G401 (cell line): ENCODE measurements around the gene PRIMPOL. TPM values are rescaled to one million over a fixed set of nuclear protein-coding genes. Genes with fewer than 3 reads are reported as not detected.
A peak's percentile ranks its signal among the peaks of the same experiment; 100 is the strongest.
"Not testable (repeated sequence)": the region's sequence is repeated elsewhere in the genome, so short reads cannot be mapped to it uniquely, and the experiment has no call there.

Experiments
- DNase-seq: peaks from one replicate; pipeline ENCODE4 v3.0.0-alpha.2; 2015; ENCODE audit warnings: low spot score
- in situ Hi-C: cut with HindIII; loops from 2 replicates; pipeline ENCODE4 v1.10.0; 2016; ENCODE audit warnings: low sequenced_read_pairs, mixed read lengths
- total RNA-seq: library from RNA; depleted of rRNA; stranded (reverse); fragments of >200 nt; shearing (Covaris generic); gene quantifications from 2 replicates; pipeline ENCODE4 v1.2.3, GENCODE V29; 2014

Gene PRIMPOL
- total RNA-seq, 1 experiment from 2014 or later, result 18.0 TPM

GRCh38 chr4:184695178-184695896, 45.8 kb downstream of the PRIMPOL start:
- DNase-seq, result no peak

GRCh38 chr4:184697956-184698355, 48.4 kb downstream of the PRIMPOL start:
- in situ Hi-C loops, result no loop called here
- DNase-seq, result no peak

More at GRCh38 chr4:184695178-184695896, 45.8 kb downstream of the PRIMPOL start:
- in situ Hi-C loops, result no loop called here

DNA sequence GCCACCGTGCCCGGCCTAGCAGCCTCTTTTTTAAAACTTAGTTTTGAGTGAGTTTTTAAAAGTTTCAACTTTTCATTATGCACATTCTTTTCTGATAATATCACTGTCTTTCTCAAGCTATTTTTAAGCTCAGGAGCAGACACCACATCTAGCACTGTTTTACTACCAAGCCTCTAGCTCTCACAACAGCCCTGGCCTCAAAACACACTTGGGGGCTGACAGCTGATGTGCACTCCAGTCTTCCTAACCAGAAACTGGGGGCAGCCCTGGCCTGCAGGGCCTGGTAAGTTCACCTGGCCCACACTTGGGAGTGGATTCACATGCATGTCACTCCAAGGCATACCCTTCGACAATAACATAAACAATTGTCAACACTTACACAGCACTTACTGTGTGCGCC, 50.4 kb downstream of the PRIMPOL start:
- in situ Hi-C loops, result no loop called here
- DNase-seq, result no peak

DNA sequence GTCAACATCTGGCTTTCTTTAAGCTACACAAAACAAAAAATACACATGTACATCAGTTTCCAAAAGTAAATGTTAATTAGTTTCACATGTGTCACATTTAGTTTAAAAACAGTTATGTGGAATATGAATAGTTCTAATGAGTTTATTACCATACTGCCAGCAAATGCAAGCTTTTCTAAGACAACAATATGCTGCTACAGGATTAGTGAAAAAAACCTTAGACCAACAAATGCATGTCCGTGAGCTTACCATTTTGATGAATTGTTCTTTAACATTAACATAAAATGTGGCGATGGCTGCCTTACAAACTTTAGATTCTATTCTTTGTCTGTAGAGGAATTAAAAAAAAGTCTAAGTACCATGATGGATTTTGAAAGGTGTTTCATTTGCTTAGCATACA, 52.6 kb downstream of the PRIMPOL start:
- in situ Hi-C loops, result no loop called here

DNA sequence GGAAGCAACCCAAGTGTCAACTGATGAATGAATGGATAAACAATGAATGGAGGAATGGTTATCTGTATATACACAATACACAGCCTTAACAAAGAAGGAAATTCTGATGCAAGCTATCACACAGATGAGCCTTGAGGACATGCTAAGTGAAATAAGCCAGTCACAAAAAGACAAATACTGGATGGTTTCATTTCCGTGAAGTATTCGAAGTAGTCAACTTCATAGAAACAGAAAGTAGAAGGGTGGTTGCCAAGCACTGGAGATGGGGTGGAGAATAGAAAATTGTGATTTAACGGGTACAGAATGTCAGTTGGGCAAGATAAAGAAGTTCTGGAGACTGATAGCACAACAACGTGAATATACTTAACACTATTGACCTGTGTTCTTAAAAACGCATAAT, 56.2 kb downstream of the PRIMPOL start:
- DNase-seq, result no peak
- in situ Hi-C loops, result no loop called here

More for the DNA sequence above, 52.6 kb downstream of the PRIMPOL start:
- no peak for DNase-seq

- DNase-seq, result no peak
- in situ Hi-C loops, result no loop called here
These were observed 56.9 kb downstream of the PRIMPOL start for GRCh38 chr4:184706453-184706852.

DNA sequence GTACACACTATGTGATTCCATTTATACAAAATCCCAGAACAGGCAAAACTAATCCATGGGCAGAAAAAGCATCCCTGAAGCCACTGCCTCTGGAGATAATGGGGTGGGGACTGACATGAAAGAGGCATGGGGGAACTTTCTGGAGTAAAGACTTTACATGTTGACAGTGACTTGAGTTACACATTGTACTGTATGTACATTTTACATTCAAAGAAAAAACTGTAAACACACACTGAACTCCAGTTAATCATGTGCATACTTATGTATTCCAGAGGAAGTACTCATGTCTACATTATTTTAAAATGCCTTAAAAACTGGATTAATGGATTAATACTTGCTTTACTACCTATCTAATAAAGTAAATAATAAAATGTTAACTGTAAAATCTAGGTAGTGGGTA, 62.8 kb downstream of the PRIMPOL start:
- DNase-seq, result no peak
- in situ Hi-C loops, result no loop called here

GRCh38 chr4:184713887-184714286, 64.3 kb downstream of the PRIMPOL start:
- in situ Hi-C loops, result no loop called here
- DNase-seq, result no peak

DNA sequence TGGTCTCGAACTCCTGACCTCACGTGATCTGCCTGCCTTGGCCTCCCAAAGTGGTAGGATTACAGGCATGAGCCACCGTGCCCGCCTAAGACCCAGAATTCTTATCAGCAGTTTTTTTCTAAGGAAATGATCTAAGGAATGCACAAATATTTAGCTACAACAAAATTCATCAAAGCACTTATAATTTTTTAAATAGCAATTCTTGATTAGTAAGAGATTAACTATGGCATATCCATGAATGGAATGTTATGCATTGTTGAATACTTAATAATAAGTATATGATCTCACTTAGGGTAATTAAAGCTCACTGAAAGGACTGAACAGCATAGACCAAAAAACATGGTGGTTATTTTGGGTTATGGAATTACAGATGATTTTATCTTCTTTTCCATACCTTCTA, 66.0 kb downstream of the PRIMPOL start:
- no peak for DNase-seq
- in situ Hi-C loops, result no loop called here

DNA sequence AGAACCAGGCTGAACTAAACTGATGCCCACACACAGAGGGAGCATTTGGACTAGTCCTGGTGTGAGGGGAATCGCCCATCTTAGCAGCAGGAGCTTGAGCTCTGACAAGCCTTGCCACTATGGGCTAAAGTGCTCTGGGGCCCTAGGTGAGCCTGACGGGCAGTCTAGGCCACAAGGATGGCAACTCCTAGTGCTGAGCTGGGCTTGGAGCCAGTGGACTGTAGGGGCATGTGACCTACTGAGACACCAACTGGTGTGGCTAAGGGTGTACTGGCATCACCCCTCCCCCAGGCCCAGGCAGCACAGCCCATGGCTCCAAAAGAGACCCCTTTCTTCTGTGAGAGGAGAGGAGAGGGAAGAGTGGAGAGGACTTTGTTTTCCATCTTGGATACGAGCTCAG, 69.9 kb downstream of the PRIMPOL start:
- DNase-seq, result no peak
- in situ Hi-C loops, result no loop called here

GRCh38 chr4:184721254-184721653, 71.7 kb downstream of the PRIMPOL start:
- in situ Hi-C loops, result no loop called here
- no peak for DNase-seq

- in situ Hi-C loops, result no loop called here
- DNase-seq, result no peak
These were observed 73.3 kb downstream of the PRIMPOL start for GRCh38 chr4:184722798-184723197.

DNA sequence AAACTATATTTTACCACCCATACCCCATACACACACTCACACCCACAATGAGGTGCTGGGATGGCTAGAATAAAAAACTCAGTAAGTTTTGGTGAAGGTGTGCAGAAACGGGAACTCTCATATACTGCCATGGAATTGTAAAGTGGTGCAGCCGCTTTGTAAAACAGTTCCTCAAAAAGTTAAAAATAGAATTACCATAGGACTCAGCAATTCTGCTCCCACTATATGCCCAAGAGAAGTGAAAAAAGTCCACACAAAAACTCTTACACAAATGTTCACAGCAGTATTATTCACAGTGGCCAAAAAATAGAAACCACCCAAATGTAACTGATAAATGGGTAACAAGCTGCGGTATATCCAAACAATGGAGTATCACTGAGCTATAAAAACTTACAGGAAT, 77.9 kb downstream of the PRIMPOL start:
- DNase-seq, result no peak
- in situ Hi-C loops, result no loop called here

DNA sequence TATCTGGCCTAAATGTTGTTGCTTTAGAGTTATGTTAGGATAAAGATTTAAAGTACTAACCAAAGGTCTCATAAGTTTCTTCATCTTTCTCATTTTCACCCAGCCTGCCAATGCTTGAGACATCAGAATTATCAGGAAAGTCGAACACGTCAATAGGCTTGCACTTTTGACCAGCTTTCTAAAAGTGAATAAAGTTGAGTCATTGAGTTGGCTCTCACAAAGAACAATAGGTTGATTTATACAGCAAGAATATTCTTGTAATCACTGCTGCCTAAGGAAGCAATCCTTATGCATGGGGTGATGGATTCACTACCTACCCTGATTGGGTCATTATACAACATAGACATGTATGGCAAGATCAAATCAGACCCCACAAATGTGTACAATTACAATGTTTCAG, 79.3 kb downstream of the PRIMPOL start:
- DNase-seq, result no peak
- in situ Hi-C loops, result no loop called here

GRCh38 chr4:184729946-184730345, 80.4 kb downstream of the PRIMPOL start:
- no peak for DNase-seq
- in situ Hi-C loops, result no loop called here

DNA sequence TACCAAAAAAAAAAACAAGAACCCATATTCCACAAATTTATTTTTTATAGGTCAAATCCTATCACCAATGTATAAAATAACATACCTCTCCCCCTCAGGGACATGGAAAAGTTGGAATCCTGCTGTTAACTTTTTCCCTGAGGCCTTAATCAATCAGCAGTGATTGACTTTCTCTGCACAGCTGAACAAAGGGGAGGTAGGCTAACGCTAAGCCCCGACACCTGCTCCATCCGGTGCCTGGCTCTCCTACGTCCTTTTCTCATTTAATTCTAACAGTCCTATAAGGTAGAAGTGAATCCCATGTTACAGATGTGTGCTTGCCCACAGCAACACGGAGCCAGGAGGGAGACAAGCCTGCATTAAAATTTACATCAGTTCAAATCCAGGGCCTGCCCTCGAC, 81.5 kb downstream of the PRIMPOL start:
- no peak for DNase-seq
- in situ Hi-C loops, result no loop called here

DNA sequence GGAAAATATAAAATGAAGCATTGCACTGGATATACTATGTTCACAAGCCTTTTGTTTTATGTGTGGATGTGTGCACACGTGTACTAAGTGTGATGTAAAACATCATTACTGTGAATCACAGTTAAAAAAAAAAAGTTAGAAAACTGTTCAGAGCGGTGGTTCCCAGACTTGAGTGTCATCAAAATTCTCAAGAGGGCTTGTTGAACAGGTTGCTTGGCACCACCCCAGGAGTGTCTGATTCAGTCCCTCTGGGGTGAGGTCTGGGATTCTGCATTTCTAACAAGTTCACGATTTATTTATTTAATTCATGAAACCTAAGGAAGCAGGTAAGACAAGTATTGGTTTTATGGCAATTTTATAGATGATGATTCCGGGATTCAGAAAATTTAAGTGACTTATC, 82.6 kb downstream of the PRIMPOL start:
- in situ Hi-C loops, result no loop called here
- peak; percentile 9 for DNase-seq

GRCh38 chr4:184733654-184734524, 84.4 kb downstream of the PRIMPOL start, which contains the start of gene CENPU:
TSS of gene CENPU (minus strand) at chr4:184734096. CDS start at chr4:184734062, 34 bp downstream.
- DNase-seq, result peak; percentile 98

DNA sequence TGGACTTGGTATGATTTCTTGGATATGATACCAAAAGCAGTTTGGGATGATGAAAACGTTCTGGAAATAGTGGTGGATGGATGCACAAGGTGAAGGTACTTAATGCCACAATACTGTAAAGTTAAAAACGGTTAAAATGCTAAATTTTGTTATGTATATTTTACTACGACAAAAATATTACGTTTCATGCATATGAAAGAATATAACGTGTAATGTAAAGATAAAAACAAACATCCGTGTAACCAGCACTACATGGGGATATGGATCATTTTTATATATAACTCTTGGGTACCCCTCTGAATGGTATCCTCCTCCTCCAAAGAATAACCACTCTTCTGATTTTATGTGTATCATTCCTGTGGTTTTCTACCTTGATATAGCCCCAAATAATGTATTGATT, 85.2 kb downstream of the PRIMPOL start:
- in situ Hi-C loops, result no loop called here
- no peak for DNase-seq

More at GRCh38 chr4:184733654-184734524, 84.4 kb downstream of the PRIMPOL start, which contains the start of gene CENPU:
- in situ Hi-C loops, result no loop called here

GRCh38 chr4:184739575-184739974, 90.0 kb downstream of the PRIMPOL start:
- DNase-seq, in situ Hi-C loops: not testable (repeated sequence)
